K562 (cell line): ENCODE results near the gene ARHGAP12. TPM values are rescaled to one million over a fixed set of nuclear protein-coding genes. Genes with fewer than 3 reads are reported as not detected.

Experiments
- ATAC-seq: fragments of 200-7000 bp; cut with Tn5 transposase; 3 replicates; pipeline ENCODE4 v1.9.1; 2020; ENCODE audit warnings: moderate library complexity
- BruUV-seq: library from RNA; stranded (reverse); fragments of 400-500 nt; replicated peaks from 2 replicates; lab custom pipeline; 2021; lab: Mats Ljungman, UMichigan
- CTCF ChIA-PET: fragments of 300-600 bp; formaldehyde crosslinking; extraction: SDS; loops from one replicate; lab custom pipeline; 2021; ENCODE audit warnings: low intra/inter-chr PET ratio; lab: Yijun Ruan, JAX
- POLR2A ChIA-PET: fragments of 300-600, 350-650 bp; sonication (Branson Sonifier 250); formaldehyde crosslinking; extraction: SDS; loops from one replicate; lab custom pipeline; 2021; ENCODE audit warnings: antibody characterized with exemption, inconsistent platforms; lab: Yijun Ruan, JAX
- DNase-seq, 4 experiments: peaks; one replicate each; pipeline versions ENCODE4 v3.0.0 to v3.0.0-alpha.2; 2011 to 2018; ENCODE audit warnings: low spot score in 3 of 4, mixed read lengths in 3 of 4; ENCODE audit errors: extremely low read depth in 1 of 4
- FAIRE-seq: peaks from 2 replicates; lab custom pipeline; 2011; peaks lifted over from hg19 to GRCh38; lab: Jason Lieb, UNC
- H2AFZ ChIP-seq: 2 replicates; pipeline ENCODE4 v1.6.0; 2011; ENCODE audit warnings: low read depth, low read length, control low read depth, inconsistent platforms
- H3K27ac ChIP-seq: fragments of 200-600 bp; 3 replicates; pipeline ENCODE4 v1.8.0; 2011; ENCODE audit warnings: low read depth, mild to moderate bottlenecking, control low read depth, inconsistent platforms, low read length, moderate library complexity, mixed read lengths; ENCODE audit errors: extremely low read depth
- H3K27me3 ChIP-seq, 2 experiments: fragments of 300-600 bp in 1 of 2; 2 replicates in 1 of 2; 3 replicates in 1 of 2; pipeline versions ENCODE4 v1.6.0 to v1.8.0; 2011; ENCODE audit warnings: inconsistent platforms in 2 of 2, low read length in 2 of 2, mild to moderate bottlenecking in 1 of 2, mixed read lengths in 1 of 2, moderate library complexity in 1 of 2; ENCODE audit not compliant: control insufficient read depth in 2 of 2, insufficient read depth in 2 of 2
- H3K36me3 ChIP-seq: fragments of 300-600 bp; 3 replicates; pipeline ENCODE4 v1.8.0; 2011; ENCODE audit warnings: mild to moderate bottlenecking, low read length, inconsistent platforms; ENCODE audit not compliant: control insufficient read depth, insufficient read depth
- H3K4me1 ChIP-seq, 2 experiments: fragments of 200-600 bp in 1 of 2; replicated peaks in 1 of 2; 2 replicates in 1 of 2; 3 replicates in 1 of 2; pipeline versions ENCODE4 v1.5.1 to v1.8.0; 2011; ENCODE audit warnings: inconsistent platforms in 2 of 2, low read length in 2 of 2, mild to moderate bottlenecking in 1 of 2, mixed read lengths in 1 of 2, moderate library complexity in 1 of 2; ENCODE audit not compliant: control insufficient read depth in 2 of 2, insufficient read depth in 2 of 2
- H3K4me2 ChIP-seq: 2 replicates; pipeline ENCODE4 v1.6.1; 2011; ENCODE audit warnings: low read length, control low read depth, inconsistent platforms, mixed read lengths; ENCODE audit not compliant: insufficient read depth
- H3K4me3 ChIP-seq: fragments of 200-600 bp; sonication (generic), shearing (Covaris generic); 2 replicates; pipeline ENCODE4 v1.5.1; 2016; ENCODE audit warnings: control low read depth, inconsistent platforms
- H3K79me2 ChIP-seq: fragments of 200-600 bp; 3 replicates; pipeline ENCODE4 v1.8.0; 2011; ENCODE audit warnings: low read length, inconsistent platforms; ENCODE audit not compliant: control insufficient read depth, insufficient read depth
- H3K9ac ChIP-seq, 2 experiments: 2 replicates each; pipeline versions ENCODE4 v1.6.0 to v1.6.1; 2011; ENCODE audit warnings: low read depth in 2 of 2, low read length in 2 of 2, control low read depth in 1 of 2, inconsistent platforms in 1 of 2, mild to moderate bottlenecking in 1 of 2, mixed read lengths in 1 of 2; ENCODE audit not compliant: insufficient read depth in 1 of 2
- H3K9me1 ChIP-seq: one replicate; pipeline ENCODE4 v1.6.0; 2011; ENCODE audit warnings: inconsistent platforms, mild to moderate bottlenecking, low read length, moderate library complexity; ENCODE audit not compliant: control insufficient read depth, insufficient read depth
- H3K9me3 ChIP-seq: replicated peaks from 2 replicates; pipeline ENCODE4 v1.5.1; 2011; ENCODE audit warnings: low read depth, low read length, inconsistent platforms; ENCODE audit not compliant: control insufficient read depth, insufficient read depth
- H4K20me1 ChIP-seq: replicated peaks from 2 replicates; pipeline ENCODE4 v1.6.1; 2011; ENCODE audit warnings: low read length, inconsistent platforms, mixed read lengths; ENCODE audit not compliant: control insufficient read depth, insufficient read depth
- ARNT ChIP-seq, 2 experiments: fragments of 450-650 bp; IDR thresholded peaks; 2 replicates each; pipeline ENCODE4 v1.6.1; 2016; ENCODE audit warnings: mild to moderate bottlenecking in 1 of 2
- CXXC5 ChIP-seq: fragments of 250-450 bp; sonication (Bioruptor Pico); IDR thresholded peaks from 2 replicates; pipeline ENCODE4 v1.8.0; 2022; ENCODE audit warnings: inconsistent platforms, mild to moderate bottlenecking, moderate library complexity
- HDAC2 ChIP-seq: fragments of 450-650 bp; IDR thresholded peaks from 2 replicates; pipeline ENCODE4 v1.6.1; 2016; ENCODE audit warnings: mild to moderate bottlenecking
- HDAC3 ChIP-seq: fragments of 450-650 bp; IDR thresholded peaks from 2 replicates; pipeline ENCODE4 v1.6.1; 2018; ENCODE audit warnings: borderline replicate concordance, mild to moderate bottlenecking, moderate library complexity; ENCODE audit not compliant: partially characterized antibody
- PURB ChIP-seq: sonication (generic); formaldehyde crosslinking; IDR thresholded peaks from 2 replicates; pipeline ENCODE4 v1.9.0; 2021; ENCODE audit warnings: low read depth, mild to moderate bottlenecking, missing genetic modification reagents
- SMAD2 ChIP-seq: fragments of 150-350 bp; IDR thresholded peaks from 2 replicates; pipeline ENCODE4 v1.6.1; 2014; ENCODE audit warnings: low read depth, mild to moderate bottlenecking, low read length
- TFAP4 ChIP-seq: sonication (generic); formaldehyde crosslinking; IDR thresholded peaks from 2 replicates; pipeline ENCODE4 v1.8.0; 2022; ENCODE audit warnings: missing genetic modification reagents, mild to moderate bottlenecking, moderate library complexity, borderline replicate concordance
- XRCC4 ChIP-seq: IDR thresholded peaks from one replicate; pipeline ENCODE4 v1.6.1; 2011; ENCODE audit not compliant: insufficient read depth, insufficient read length; ENCODE audit errors: extremely low read depth
- ZBTB1 ChIP-seq: sonication (generic); formaldehyde crosslinking; IDR thresholded peaks from 2 replicates; pipeline ENCODE4 v1.8.1; 2023; ENCODE audit warnings: missing genetic modification reagents, low read depth, mild to moderate bottlenecking, borderline replicate concordance
- ZFP1 ChIP-seq: fragments of 450-650 bp; formaldehyde crosslinking; IDR thresholded peaks from 2 replicates; pipeline ENCODE4 v1.4.0; 2020; ENCODE audit warnings: mild to moderate bottlenecking, mixed read lengths
- ZKSCAN8 ChIP-seq: fragments of 200-800 bp; sonication (Bioruptor generic); IDR thresholded peaks from 2 replicates; pipeline ENCODE4 v1.6.1; 2016; ENCODE audit warnings: missing genetic modification characterization, missing compliant biosample characterization
- ZNF134 ChIP-seq: fragments of 250-450 bp; sonication (Bioruptor Pico); conservative IDR thresholded peaks from 2 replicates; pipeline ENCODE4 v1.4.0; 2020
- ZNF785 ChIP-seq: fragments of 250-450 bp; sonication (Bioruptor Pico); IDR thresholded peaks from 2 replicates; pipeline ENCODE4 v1.4.0; 2020; ENCODE audit warnings: mild to moderate bottlenecking
- WGBS: fragments of 100-300 bp; shearing (Covaris generic); methylation state at CpG from one replicate; pipeline ENCODE4 v1.1.6; 2016; ENCODE audit warnings: low coverage, mixed read lengths; ENCODE audit not compliant: insufficient coverage; ENCODE audit errors: missing lambda C conversion rate; 5-methylcytosine and 5-hydroxymethylcytosine counted together
- in situ Hi-C: fragments of 300-500 bp; cut with MboI; formaldehyde crosslinking; loops from 4 replicates; pipeline ENCODE4 v1.15.0; 2018; ENCODE audit warnings: inconsistent platforms, mixed read lengths
- intact Hi-C: fragments of 100-400 bp; cut with micrococcal nuclease; formaldehyde crosslinking; loops from 2 replicates; pipeline ENCODE4 v1.14.2; 2022
- polyA plus RNA-seq, 8 experiments: library from polyadenylated mRNA; depleted of rRNA in 4 of 8; stranded (reverse) in 5 of 8; unstranded in 3 of 8; fragments of >200 nt; fragmentation: Nextera tagmentation in 2 of 8; fragmentation: Illumina TruSeq in 1 of 8; extraction: Ambion mirVana in 2 of 8; extraction: Trizol in 1 of 8; gene quantifications; 2 replicates each; pipeline versions ENCODE4 v1.2.1 to v1.2.3, GENCODE V29; 2011 to 2014; ENCODE audit warnings: inconsistent platforms in 1 of 8, missing spikeins in 1 of 8
- total RNA-seq, 7 experiments: library from RNA; depleted of rRNA in 6 of 7; stranded (reverse); fragments of >200 nt in 6 of 7; fragmentation: Illumina TruSeq in 2 of 7; extraction: Trizol in 2 of 7; gene quantifications; 2 replicates each; pipeline versions ENCODE4 v1.2.1 to v1.2.3, GENCODE V29; 2011 to 2021; ENCODE audit warnings: low replicate concordance in 1 of 7
- TF ChIP-seq, protein P1 (sequence below): sonication (generic); formaldehyde crosslinking; IDR thresholded peaks from 2 replicates; pipeline ENCODE4 v1.8.1; 2023; ENCODE audit warnings: mild to moderate bottlenecking, missing genetic modification reagents
- TF ChIP-seq, protein P2 (sequence below): sonication (generic); formaldehyde crosslinking; IDR thresholded peaks from 2 replicates; pipeline ENCODE4 v1.8.0; 2022; ENCODE audit warnings: missing genetic modification reagents, mild to moderate bottlenecking, borderline replicate concordance

ARHGAP12 gene
- total and polyA plus RNA-seq, 9 of the 15 experiments (the other 6 are each of a cell fraction or from before 2014, with no cell fraction given): 4.4 to 18.7 (median 10.1) TPM

DNA sequence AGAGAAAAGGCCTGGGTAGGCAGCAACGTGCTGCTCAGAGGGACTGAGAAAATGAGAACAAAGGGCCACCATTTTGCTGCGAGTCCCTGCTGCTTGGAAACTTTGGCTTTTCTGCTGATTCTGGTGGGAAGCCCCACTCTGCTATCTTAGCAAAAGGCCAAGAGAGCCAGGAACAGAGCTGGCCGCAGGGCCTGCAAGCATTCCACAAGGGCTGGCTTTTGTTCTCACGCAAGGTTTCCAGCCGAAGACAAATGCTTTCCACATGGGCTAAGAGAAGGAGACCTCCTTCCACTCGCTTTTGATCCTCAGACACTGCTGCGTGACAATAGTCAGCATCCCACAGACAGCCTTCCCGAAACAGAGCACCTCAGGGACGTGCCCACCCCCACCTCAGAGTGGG is 163.1 kb downstream of the ARHGAP12 start:
- under 1% methylated on average over 7 of the region's 9 CpGs for WGBS
- intact Hi-C loops (no loop called here), in situ Hi-C loops (no loop called here)
- ATAC-seq (no peak), FAIRE-seq (no peak), DNase-seq (no peak)
- H3K4me2 ChIP-seq: no peak overlapping the region
- CTCF ChIA-PET: no interaction called here
- no peaks in the 10 kb centered on the region for H3K36me3 ChIP-seq
- H2AFZ ChIP-seq: no peak overlapping the region
- no peaks in the 10 kb centered on the region for H3K79me2 ChIP-seq
- H3K4me3 ChIP-seq: no peak overlapping the region
- no TSS peak for BruUV-seq
- no peaks in the 10 kb centered on the region for H3K9me1 ChIP-seq
- H4K20me1 ChIP-seq: no peaks in the 10 kb centered on the region
- peaks cover 3 to 11% of the 10 kb centered on the region in 2 experiments; a peak in 4 of 5 replicates for H3K27me3 ChIP-seq
- peaks cover 0 to 2% of the 10 kb centered on the region in 2 experiments; a peak in 3 of 5 replicates for H3K4me1 ChIP-seq
- TF ChIP-seq CXXC5 (CRISPR knock-in tag) (no peak), SMAD2 (no peak), ZKSCAN8 (CRISPR knock-in tag) (no peak), ZNF785 (CRISPR knock-in tag) (no peak), ZFP1 (CRISPR knock-in tag) (no peak), ZNF134 (CRISPR knock-in tag) (no peak), PURB (no peak), HDAC3 (no peak), TFAP4 (no peak), ARNT (IDR thresholded peaks at IDR 0.05) (no peak), HDAC2 (no peak), XRCC4 (no peak), ZBTB1 (CRISPR knock-in tag) (no peak)
- TF ChIP-seq, protein P1, sequence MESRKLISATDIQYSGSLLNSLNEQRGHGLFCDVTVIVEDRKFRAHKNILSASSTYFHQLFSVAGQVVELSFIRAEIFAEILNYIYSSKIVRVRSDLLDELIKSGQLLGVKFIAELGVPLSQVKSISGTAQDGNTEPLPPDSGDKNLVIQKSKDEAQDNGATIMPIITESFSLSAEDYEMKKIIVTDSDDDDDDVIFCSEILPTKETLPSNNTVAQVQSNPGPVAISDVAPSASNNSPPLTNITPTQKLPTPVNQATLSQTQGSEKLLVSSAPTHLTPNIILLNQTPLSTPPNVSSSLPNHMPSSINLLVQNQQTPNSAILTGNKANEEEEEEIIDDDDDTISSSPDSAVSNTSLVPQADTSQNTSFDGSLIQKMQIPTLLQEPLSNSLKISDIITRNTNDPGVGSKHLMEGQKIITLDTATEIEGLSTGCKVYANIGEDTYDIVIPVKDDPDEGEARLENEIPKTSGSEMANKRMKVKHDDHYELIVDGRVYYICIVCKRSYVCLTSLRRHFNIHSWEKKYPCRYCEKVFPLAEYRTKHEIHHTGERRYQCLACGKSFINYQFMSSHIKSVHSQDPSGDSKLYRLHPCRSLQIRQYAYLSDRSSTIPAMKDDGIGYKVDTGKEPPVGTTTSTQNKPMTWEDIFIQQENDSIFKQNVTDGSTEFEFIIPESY (CRISPR knock-in tag): no peak
- TF ChIP-seq, protein P2, sequence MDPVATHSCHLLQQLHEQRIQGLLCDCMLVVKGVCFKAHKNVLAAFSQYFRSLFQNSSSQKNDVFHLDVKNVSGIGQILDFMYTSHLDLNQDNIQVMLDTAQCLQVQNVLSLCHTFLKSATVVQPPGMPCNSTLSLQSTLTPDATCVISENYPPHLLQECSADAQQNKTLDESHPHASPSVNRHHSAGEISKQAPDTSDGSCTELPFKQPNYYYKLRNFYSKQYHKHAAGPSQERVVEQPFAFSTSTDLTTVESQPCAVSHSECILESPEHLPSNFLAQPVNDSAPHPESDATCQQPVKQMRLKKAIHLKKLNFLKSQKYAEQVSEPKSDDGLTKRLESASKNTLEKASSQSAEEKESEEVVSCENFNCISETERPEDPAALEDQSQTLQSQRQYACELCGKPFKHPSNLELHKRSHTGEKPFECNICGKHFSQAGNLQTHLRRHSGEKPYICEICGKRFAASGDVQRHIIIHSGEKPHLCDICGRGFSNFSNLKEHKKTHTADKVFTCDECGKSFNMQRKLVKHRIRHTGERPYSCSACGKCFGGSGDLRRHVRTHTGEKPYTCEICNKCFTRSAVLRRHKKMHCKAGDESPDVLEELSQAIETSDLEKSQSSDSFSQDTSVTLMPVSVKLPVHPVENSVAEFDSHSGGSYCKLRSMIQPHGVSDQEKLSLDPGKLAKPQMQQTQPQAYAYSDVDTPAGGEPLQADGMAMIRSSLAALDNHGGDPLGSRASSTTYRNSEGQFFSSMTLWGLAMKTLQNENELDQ (CRISPR knock-in tag): no peak
- POLR2A ChIA-PET: no interaction called here
- H3K27ac ChIP-seq: no peak overlapping the region
- no peaks in the 10 kb centered on the region for H3K9me3 ChIP-seq
- H3K9ac ChIP-seq: no peak overlapping the region
